Left cardiac atrium (tissue), 2 donors: Measurements from ENCODE around the gene SHISAL1. TPM values are rescaled to one million over a fixed set of nuclear protein-coding genes. Genes with fewer than 3 reads are reported as not detected.

Source experiments
- total RNA-seq, 2 donors: library from RNA; stranded (reverse); fragmentation: NEBNext Ultra II Directional; extraction: Animal tissue kit (Norgen Biotek cat#: 25700); gene quantifications; one replicate each; pipeline ENCODE4 v1.2.1, GENCODE V29; 2021
- donor health status: DM: no; HTN: yes; CAD: no; lungs with severe emphysema.
- donor health status: DM: yes; HTN: yes; CAD: no.

SHISAL1 gene
- total RNA-seq, 2 donors from 2014 or later, result 1.4 to 4.2 TPM

Other genes starting within 250 kb of the SHISAL1 start
- 1 to 10 TPM; 6.0 to 9.5 TPM for gene PARVG, start 132.0 kb downstream of the SHISAL1 start, total RNA-seq
- 10 to 100 TPM; 22.3 to 31.5 TPM for gene RTL6, start 185.3 kb upstream of the SHISAL1 start, total RNA-seq